ENCODE results near the gene ELP6. TPM values are rescaled to one million over a fixed set of nuclear protein-coding genes. Genes with fewer than 3 reads are reported as not detected.

The ELP6 gene
- polyA plus RNA-seq, 1 donor from 2014 or later, result 55.0 TPM

- Histone ChIP-seq H3K9ac (ENCODE audit: low read length) (no peak overlapping the region), H4K20me1 (ENCODE audit: insufficient read depth) (no peaks in the 10 kb centered on the region), H3K9me2 (ENCODE audit: insufficient read depth, low read length) (no peaks in the 10 kb centered on the region), H3K36me3 (ENCODE audit: insufficient read depth, low read length) (no peaks in the 10 kb centered on the region), H3K27ac (ENCODE audit: low read length) (no peak overlapping the region), H3K9me3 (ENCODE audit: low read length) (no peaks in the 10 kb centered on the region), H3K4me3 (ENCODE audit: low read length) (no peak overlapping the region), H3K27me3 (ENCODE audit: insufficient read depth, low read depth, low read length) (no peaks in the 10 kb centered on the region), H3K79me2 (replicated peaks; ENCODE audit: insufficient read depth, low read length) (peaks cover 21% of the 10 kb centered on the region), H3K4me2 (ENCODE audit: low read length) (no peak overlapping the region), H3F3A (ENCODE audit: insufficient read depth, low read length, poor library complexity, severe bottlenecking) (no peaks in the 10 kb centered on the region), H2AFZ (ENCODE audit: low read depth, low read length) (no peak overlapping the region)
- no peak for TF ChIP-seq EP300 (conservative IDR thresholded peaks at IDR 0.05; ENCODE audit: poor library complexity, severe bottlenecking)
- TF ChIP-seq EZH2 (IDR thresholded peaks at IDR 0.05; ENCODE audit: borderline replicate concordance, insufficient read depth, low read length, poor library complexity, severe bottlenecking), result no peak
- no peak for TF ChIP-seq REST (IDR thresholded peaks at IDR 0.05; ENCODE audit: borderline replicate concordance)
- TF ChIP-seq RAD21 (conservative IDR thresholded peaks at IDR 0.05), result no peak
- no peak for TF ChIP-seq TAF1 (IDR thresholded peaks at IDR 0.05; ENCODE audit: low read depth)
- TF ChIP-seq POLR2AphosphoS5 (IDR thresholded peaks at IDR 0.05), result no peak
These were observed 57.6 kb downstream of the ELP6 start for GRCh38 chr3:47455806-47456452.

- Histone ChIP-seq H3K27ac (ENCODE audit: low read length) (no peak overlapping the region), H3K27me3 (ENCODE audit: insufficient read depth, low read depth, low read length) (no peaks in the 10 kb centered on the region), H4K20me1 (ENCODE audit: insufficient read depth) (no peaks in the 10 kb centered on the region), H2AFZ (ENCODE audit: low read depth, low read length) (no peak overlapping the region), H3K79me2 (replicated peaks; ENCODE audit: insufficient read depth, low read length) (peaks cover 16% of the 10 kb centered on the region), H3K4me2 (ENCODE audit: low read length) (no peak overlapping the region), H3K9me3 (ENCODE audit: low read length) (no peaks in the 10 kb centered on the region), H3K9ac (ENCODE audit: low read length) (no peak overlapping the region), H3K4me3 (ENCODE audit: low read length) (no peak overlapping the region), H3F3A (ENCODE audit: insufficient read depth, low read length, poor library complexity, severe bottlenecking) (no peaks in the 10 kb centered on the region), H3K36me3 (ENCODE audit: insufficient read depth, low read length) (no peaks in the 10 kb centered on the region), H3K9me2 (ENCODE audit: insufficient read depth, low read length) (no peaks in the 10 kb centered on the region)
- TF ChIP-seq MXI1 (conservative IDR thresholded peaks at IDR 0.05; ENCODE audit: poor library complexity, severe bottlenecking), result no peak
- TF ChIP-seq SMC3 (conservative IDR thresholded peaks at IDR 0.05; ENCODE audit: poor library complexity), result no peak
- no peak for TF ChIP-seq EZH2 (IDR thresholded peaks at IDR 0.05; ENCODE audit: borderline replicate concordance, insufficient read depth, low read length, poor library complexity, severe bottlenecking)
- no peak for TF ChIP-seq REST (IDR thresholded peaks at IDR 0.05; ENCODE audit: borderline replicate concordance)
- TF ChIP-seq TAF1 (IDR thresholded peaks at IDR 0.05; ENCODE audit: low read depth), result no peak
- no peak for TF ChIP-seq EP300 (conservative IDR thresholded peaks at IDR 0.05; ENCODE audit: poor library complexity, severe bottlenecking)
- TF ChIP-seq CTCF (IDR thresholded peaks at IDR 0.05; ENCODE audit: poor library complexity, severe bottlenecking), result no peak
- no peak for TF ChIP-seq RAD21 (conservative IDR thresholded peaks at IDR 0.05)
- TF ChIP-seq POLR2AphosphoS5 (IDR thresholded peaks at IDR 0.05), result no peak
These were observed 60.9 kb downstream of the ELP6 start for GRCh38 chr3:47452453-47453215.
